ENCODE results near the gene SEMA6A. TPM values are rescaled to one million over a fixed set of nuclear protein-coding genes. Genes with fewer than 3 reads are reported as not detected.
A peak's percentile ranks its signal among the peaks of the same experiment; 100 is the strongest.

The SEMA6A gene, protein sequence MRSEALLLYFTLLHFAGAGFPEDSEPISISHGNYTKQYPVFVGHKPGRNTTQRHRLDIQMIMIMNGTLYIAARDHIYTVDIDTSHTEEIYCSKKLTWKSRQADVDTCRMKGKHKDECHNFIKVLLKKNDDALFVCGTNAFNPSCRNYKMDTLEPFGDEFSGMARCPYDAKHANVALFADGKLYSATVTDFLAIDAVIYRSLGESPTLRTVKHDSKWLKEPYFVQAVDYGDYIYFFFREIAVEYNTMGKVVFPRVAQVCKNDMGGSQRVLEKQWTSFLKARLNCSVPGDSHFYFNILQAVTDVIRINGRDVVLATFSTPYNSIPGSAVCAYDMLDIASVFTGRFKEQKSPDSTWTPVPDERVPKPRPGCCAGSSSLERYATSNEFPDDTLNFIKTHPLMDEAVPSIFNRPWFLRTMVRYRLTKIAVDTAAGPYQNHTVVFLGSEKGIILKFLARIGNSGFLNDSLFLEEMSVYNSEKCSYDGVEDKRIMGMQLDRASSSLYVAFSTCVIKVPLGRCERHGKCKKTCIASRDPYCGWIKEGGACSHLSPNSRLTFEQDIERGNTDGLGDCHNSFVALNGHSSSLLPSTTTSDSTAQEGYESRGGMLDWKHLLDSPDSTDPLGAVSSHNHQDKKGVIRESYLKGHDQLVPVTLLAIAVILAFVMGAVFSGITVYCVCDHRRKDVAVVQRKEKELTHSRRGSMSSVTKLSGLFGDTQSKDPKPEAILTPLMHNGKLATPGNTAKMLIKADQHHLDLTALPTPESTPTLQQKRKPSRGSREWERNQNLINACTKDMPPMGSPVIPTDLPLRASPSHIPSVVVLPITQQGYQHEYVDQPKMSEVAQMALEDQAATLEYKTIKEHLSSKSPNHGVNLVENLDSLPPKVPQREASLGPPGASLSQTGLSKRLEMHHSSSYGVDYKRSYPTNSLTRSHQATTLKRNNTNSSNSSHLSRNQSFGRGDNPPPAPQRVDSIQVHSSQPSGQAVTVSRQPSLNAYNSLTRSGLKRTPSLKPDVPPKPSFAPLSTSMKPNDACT
- total RNA-seq = 2.3 and 2.6 TPM in 2 replicates
- long read RNA-seq, partial matches to known transcripts = 0 of 1 reads
- long read RNA-seq, other reads (novel, unspliced or antisense) = 1 of 1 reads

DNA sequence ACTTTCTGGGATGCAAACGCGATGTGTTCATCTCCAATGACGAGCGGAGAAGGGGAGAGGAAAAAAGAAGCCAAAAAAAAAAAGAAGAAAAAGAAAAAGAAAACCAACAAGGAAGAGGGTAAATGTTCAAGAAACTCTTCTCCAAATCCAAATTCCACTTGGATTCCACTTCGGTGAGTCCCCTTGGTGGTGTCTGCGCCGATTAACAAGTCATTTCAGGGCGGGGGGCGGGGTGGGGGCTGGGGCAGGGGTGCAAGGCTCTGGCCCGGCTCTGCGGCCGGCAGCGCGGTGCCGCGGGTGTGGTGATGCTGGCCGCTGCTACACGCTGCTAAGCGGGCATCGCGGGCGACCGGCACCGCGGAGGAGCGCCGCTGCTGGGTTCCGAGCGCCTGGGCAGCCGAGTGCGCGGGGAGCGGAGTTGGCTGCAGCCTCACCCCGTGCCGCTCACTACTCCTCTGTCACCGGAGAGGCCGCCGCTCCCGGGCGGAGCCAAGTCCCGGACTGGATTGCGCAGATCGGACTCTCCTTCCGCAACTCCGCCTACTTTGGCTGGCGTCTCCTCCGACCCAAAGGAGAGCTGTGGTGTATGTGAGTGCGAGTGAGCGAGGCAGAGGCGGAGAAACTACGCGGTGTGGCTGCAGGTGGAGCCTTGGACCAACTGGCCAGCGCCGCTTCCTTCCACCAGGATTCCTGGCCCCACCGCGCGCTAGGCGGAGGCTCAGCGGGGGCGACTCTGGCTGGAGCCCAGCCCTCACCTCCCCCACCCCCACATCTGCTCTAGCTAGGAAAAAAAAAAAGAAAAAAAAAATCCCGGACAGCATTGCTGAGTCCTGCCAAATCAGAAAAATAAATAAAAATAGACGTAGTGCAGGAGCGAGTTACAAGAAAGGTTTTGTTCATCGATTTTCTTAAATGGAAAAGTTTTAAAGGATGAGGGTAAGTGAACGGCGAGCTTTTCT lies at the start of gene SEMA6A:
SEMA6A (minus strand) TSS at position 457 of the 959 bp plus-strand sequence. CDS start 69,879 bp downstream, outside the sequence.
- DNase-seq (ENCODE audit: extremely low spot score, unreplicated experiment) = peak; percentile 95
- no peaks in the 10 kb centered on the region for H3K36me3 Mint-ChIP-seq (ENCODE audit: unreplicated experiment)
- H3K4me3 Mint-ChIP-seq (ENCODE audit: unreplicated experiment) = peak within 1 kb of the TSS; percentile 87
- peak within 1 kb of the TSS; percentile 72 for H3K27ac Mint-ChIP-seq (ENCODE audit: unreplicated experiment)
- peaks cover 37% of the 10 kb centered on the region for H3K4me1 Mint-ChIP-seq (ENCODE audit: unreplicated experiment)
- TF ChIP-seq, protein P1, sequence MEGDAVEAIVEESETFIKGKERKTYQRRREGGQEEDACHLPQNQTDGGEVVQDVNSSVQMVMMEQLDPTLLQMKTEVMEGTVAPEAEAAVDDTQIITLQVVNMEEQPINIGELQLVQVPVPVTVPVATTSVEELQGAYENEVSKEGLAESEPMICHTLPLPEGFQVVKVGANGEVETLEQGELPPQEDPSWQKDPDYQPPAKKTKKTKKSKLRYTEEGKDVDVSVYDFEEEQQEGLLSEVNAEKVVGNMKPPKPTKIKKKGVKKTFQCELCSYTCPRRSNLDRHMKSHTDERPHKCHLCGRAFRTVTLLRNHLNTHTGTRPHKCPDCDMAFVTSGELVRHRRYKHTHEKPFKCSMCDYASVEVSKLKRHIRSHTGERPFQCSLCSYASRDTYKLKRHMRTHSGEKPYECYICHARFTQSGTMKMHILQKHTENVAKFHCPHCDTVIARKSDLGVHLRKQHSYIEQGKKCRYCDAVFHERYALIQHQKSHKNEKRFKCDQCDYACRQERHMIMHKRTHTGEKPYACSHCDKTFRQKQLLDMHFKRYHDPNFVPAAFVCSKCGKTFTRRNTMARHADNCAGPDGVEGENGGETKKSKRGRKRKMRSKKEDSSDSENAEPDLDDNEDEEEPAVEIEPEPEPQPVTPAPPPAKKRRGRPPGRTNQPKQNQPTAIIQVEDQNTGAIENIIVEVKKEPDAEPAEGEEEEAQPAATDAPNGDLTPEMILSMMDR (IDR thresholded peaks at IDR 0.05) = peak; percentile 9
- H3K9me3 Mint-ChIP-seq (ENCODE audit: unreplicated experiment) = no peaks in the 10 kb centered on the region
- peaks cover 67% of the 10 kb centered on the region for H3K27me3 Mint-ChIP-seq (ENCODE audit: unreplicated experiment)

DNA sequence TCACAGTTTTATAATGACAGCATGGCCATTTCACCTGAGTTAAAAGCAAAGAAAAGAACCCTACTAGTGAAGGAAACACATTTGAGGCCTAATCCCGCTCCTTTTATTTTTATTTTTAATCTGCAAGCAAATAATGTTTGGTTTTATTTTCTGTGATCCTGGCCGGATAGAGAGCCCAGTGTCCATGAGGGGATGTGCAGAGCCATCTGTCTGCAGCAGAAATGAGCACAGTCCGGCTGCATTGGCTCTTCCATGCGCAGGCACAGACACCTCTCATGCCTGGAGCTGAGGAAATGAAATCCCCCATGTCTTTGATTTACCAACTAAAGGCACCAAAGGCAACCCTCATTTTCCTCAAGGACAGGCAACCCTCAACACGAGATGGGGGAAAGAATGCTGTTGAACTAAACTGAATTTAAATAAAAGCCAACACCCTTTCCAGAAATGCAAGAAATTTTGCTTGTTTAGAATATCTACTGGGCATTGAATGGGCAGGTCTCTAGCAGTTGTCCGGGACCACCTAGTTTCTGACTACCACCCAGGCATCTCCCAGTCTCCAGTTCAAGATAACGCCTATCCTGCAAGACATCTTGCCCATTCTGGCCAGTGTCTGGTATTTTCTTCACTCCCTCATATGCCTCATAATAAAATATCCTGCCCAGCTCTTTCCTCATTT lies 47.9 kb upstream of the SEMA6A start:
- H3K9me3 Mint-ChIP-seq (ENCODE audit: unreplicated experiment) = no peaks in the 10 kb centered on the region
- TF ChIP-seq, protein P1 (IDR thresholded peaks at IDR 0.05) = no peak
- no peak overlapping the region for H3K27ac Mint-ChIP-seq (ENCODE audit: unreplicated experiment)
- H3K27me3 Mint-ChIP-seq (ENCODE audit: unreplicated experiment) = no peaks in the 10 kb centered on the region
- DNase-seq (ENCODE audit: extremely low spot score, unreplicated experiment) = no peak
- no peaks in the 10 kb centered on the region for H3K4me1 Mint-ChIP-seq (ENCODE audit: unreplicated experiment)
- H3K4me3 Mint-ChIP-seq (ENCODE audit: unreplicated experiment) = no peak overlapping the region
- H3K36me3 Mint-ChIP-seq (ENCODE audit: unreplicated experiment) = no peaks in the 10 kb centered on the region

DNA sequence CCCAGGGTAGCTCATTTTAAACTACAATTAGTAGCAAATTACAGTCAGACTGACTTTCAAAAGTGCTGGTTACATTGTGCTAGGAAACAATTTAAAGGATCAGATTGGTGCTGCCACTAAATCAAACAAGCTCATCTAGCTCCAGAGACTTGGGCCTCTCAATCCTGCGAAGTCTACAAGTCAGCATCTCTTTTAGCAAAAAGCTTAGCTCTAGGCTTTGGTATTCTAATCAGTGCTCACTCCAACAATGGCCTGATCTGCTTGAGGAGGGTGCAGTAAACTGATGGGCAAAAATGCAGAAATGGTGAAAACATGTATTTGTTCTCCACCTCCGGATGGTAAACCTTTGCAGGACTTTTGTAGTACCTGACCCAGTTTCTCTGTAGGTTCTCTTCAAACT lies 47.0 kb upstream of the SEMA6A start:
- Mint-ChIP-seq H3K4me3 (ENCODE audit: unreplicated experiment) (no peak overlapping the region), H3K27ac (ENCODE audit: unreplicated experiment) (no peak overlapping the region), H3K27me3 (ENCODE audit: unreplicated experiment) (no peaks in the 10 kb centered on the region), H3K4me1 (ENCODE audit: unreplicated experiment) (no peaks in the 10 kb centered on the region), H3K36me3 (ENCODE audit: unreplicated experiment) (no peaks in the 10 kb centered on the region), H3K9me3 (ENCODE audit: unreplicated experiment) (no peaks in the 10 kb centered on the region)
- TF ChIP-seq, protein P1 (IDR thresholded peaks at IDR 0.05) = no peak
- no peak for DNase-seq (ENCODE audit: extremely low spot score, unreplicated experiment)

DNA sequence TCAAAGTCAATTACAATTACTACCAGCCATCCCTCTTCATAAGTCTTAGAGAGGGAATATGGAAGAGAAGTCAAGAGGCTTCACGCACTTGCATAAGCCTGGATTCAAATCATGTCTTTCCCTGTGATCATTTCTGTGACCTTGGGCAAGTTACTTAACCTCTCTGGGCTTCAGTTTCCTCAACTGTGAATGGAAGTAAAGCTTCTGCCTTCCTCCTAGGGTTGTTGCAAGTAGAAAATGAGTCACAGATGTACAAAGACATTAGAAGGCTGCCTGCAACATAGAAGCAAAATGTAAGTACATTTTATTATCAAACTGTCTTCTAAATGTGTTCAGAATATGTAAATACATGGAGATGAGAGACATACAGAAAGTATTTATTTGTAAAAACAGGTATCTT lies 42.3 kb upstream of the SEMA6A start:
- Mint-ChIP-seq H3K27me3 (ENCODE audit: unreplicated experiment) (no peaks in the 10 kb centered on the region), H3K36me3 (ENCODE audit: unreplicated experiment) (no peaks in the 10 kb centered on the region), H3K9me3 (ENCODE audit: unreplicated experiment) (no peaks in the 10 kb centered on the region), H3K4me1 (ENCODE audit: unreplicated experiment) (no peaks in the 10 kb centered on the region), H3K27ac (ENCODE audit: unreplicated experiment) (no peak overlapping the region), H3K4me3 (ENCODE audit: unreplicated experiment) (no peak overlapping the region)
- no peak for DNase-seq (ENCODE audit: extremely low spot score, unreplicated experiment)
- TF ChIP-seq, protein P1 (IDR thresholded peaks at IDR 0.05) = no peak

All from osteocyte (in vitro differentiated cells).